Activated CD4-positive, alpha-beta T cell treated with anti-CD3 and anti-CD28 coated beads, Interleukin-2, amount 10 ng/mL, durations not matched to agents 24 days and 14 days (primary cell): ENCODE results near the gene SIK2. TPM values are rescaled to one million over a fixed set of nuclear protein-coding genes. Genes with fewer than 3 reads are reported as not detected.

Experiments used
- DNase-seq: peaks from one replicate; pipeline ENCODE4 v3.0.0; 2022
- H3K27ac Mint-ChIP-seq: one replicate; pipeline ENCODE4 v1.8.0; 2022; ENCODE audit warnings: mild to moderate bottlenecking, mixed read lengths
- H3K27me3 Mint-ChIP-seq: one replicate; pipeline ENCODE4 v1.8.0; 2022; ENCODE audit warnings: mixed read lengths
- H3K36me3 Mint-ChIP-seq: one replicate; pipeline ENCODE4 v1.8.0; 2022; ENCODE audit warnings: low read depth, mild to moderate bottlenecking, mixed read lengths
- H3K4me1 Mint-ChIP-seq: one replicate; pipeline ENCODE4 v1.8.0; 2021; ENCODE audit warnings: mixed read lengths
- H3K4me3 Mint-ChIP-seq: one replicate; pipeline ENCODE4 v1.8.0; 2022; ENCODE audit warnings: mild to moderate bottlenecking, moderate library complexity, mixed read lengths
- H3K9me3 Mint-ChIP-seq: one replicate; pipeline ENCODE4 v1.8.0; 2021; ENCODE audit warnings: mixed read lengths
- intact Hi-C: fragments of 100-400 bp; cut with micrococcal nuclease; formaldehyde crosslinking; loops from one replicate; pipeline ENCODE4 v1.15.1; 2023
- total RNA-seq: library from RNA; stranded (reverse); gene quantifications from 2 replicates; pipeline ENCODE4 v1.2.3, GENCODE V29; 2022

The SIK2 gene
- total RNA-seq, 1 donor from 2014 or later: 8.2 TPM

DNA sequence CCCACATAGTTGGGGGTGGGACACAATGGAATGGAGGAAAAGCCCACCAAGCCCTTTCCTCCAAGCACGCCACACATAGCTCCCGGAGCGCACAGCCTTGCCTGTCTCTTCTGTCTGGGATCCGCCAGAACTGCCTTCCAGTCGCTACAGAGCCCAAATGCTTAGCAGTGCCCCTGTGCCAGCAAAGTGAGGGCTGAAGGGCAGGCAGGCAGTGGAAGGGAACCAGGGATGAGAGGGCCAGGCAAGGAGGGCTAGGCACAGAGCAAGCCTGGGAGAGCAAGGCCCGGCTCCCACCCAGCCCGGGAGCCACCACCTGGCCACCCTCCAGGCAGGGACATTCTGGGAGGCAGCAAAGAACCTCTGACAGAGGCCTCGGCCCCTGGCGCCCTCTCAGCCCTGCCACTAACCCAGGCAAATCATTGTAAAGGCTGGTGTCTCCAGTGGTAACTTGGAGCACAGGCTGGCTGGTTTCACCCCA, 131.4 kb downstream of the SIK2 start:
- no peaks in the 10 kb centered on the region for H3K9me3 Mint-ChIP-seq

DNA sequence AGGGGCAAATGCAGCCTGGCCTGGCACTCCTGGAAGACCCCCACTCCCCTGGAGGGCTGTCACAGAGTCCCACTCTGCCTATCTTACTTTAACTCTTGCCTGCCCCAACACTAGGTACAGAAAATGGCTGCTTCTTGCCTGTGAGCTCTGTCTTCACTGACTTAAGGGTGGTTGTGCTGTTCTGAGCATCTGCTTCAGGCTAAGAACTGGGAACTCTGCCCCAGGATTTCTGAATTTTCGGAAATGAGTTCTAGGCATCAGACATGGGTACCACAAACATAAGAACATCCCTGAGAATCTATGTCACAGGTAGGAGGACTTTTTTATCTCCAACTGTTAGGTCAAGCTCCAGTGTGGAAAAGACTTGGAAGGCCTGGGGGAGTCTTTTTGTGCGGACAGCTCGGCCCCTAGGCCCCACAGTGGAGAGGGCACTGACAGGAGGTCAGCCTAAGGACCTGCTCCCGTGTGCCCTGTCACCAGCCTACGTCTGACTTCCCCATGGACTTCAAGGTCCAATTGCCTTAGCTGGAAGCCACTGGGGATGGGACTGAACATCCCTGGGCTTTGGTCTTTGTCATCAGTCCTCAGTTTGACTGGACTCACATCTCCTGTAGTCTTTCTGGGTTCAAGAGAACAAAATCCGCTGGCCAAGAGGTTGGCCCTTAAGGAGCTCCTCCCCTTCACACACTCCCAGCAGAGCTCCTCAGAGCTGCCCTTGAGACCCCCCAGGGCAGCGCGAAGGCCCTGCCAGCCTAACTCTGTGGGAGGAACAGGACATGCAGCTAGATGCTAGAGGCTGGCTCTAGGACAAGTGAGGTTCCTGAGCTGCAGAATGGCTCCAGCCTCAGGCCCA, 132.1 kb downstream of the SIK2 start:
- intact Hi-C loops: no loop called here
- no peaks in the 10 kb centered on the region for H3K27me3 Mint-ChIP-seq
- peaks cover 5% of the 10 kb centered on the region for H3K36me3 Mint-ChIP-seq
- no peaks in the 10 kb centered on the region for H3K4me1 Mint-ChIP-seq
- no peak for DNase-seq
- H3K9me3 Mint-ChIP-seq: no peaks in the 10 kb centered on the region
- no peak overlapping the region for H3K27ac Mint-ChIP-seq
- no peak overlapping the region for H3K4me3 Mint-ChIP-seq

More for the DNA sequence above, 131.4 kb downstream of the SIK2 start:
- Mint-ChIP-seq H3K4me3 (no peak overlapping the region), H3K36me3 (peaks cover 2% of the 10 kb centered on the region), H3K27me3 (no peaks in the 10 kb centered on the region), H3K27ac (no peak overlapping the region), H3K4me1 (no peaks in the 10 kb centered on the region)
- intact Hi-C loops: no loop called here
- no peak for DNase-seq

DNA sequence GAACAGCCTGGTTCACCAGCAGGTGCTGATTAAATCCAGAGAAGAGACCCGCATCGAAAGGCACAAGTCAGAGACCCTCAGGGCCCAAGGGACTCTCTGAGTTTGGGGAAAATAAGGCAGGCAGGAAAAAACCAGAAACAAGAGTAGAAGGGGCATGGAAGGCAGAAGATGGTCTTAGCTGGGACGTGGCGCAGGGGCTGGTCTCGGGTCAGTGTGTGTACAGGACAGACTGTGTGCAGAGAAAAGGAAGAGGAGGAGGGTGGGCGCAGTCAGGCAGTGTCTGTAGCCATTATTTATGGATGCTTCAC, 132.7 kb downstream of the SIK2 start:
- Mint-ChIP-seq H3K4me3 (no peak overlapping the region), H3K4me1 (peaks cover under 1% of the 10 kb centered on the region), H3K27ac (no peak overlapping the region), H3K36me3 (peaks cover 6% of the 10 kb centered on the region), H3K27me3 (no peaks in the 10 kb centered on the region), H3K9me3 (no peaks in the 10 kb centered on the region)
- no peak for DNase-seq
- intact Hi-C loops: no loop called here

DNA sequence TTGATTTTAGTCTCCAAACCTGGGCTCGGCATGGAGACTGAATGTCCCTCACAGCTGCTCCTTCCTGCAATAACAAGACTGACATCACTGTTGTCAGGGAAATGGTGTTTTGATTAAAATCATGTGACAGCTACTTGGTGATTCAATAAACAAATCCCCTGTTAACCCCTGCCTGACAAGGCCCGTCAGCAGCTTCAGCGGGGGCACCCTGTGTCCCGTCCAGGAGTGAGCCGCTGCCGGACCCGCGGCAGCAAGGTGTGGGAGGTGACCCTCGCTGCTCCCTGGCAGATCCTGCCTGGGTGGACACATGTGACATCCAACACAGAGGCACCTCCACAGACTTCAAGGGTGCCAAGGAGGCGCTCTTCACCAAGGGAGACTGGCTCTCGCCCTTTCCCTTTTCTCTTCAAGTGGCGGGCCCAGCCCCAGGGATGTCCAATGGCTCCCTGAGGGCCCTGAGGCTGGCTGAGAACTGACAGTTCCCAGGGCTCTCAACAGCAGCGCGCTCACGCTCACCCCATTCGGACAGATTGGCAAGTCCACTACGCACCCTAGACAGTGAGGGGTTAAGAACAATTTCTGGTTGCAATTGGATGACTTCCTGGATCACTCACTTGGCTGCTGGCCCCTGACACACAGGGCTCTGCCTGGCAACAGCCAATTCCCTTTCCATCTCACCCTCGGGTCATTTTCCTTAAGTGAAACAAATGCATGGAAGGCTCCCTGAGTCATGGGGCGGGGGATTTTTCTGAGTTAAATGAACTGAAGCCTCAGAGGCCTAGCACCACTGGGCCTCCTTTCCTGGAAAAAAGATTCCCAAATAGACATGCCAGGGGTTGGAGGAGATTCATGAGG, 133.2 kb downstream of the SIK2 start:
- no peaks in the 10 kb centered on the region for H3K27me3 Mint-ChIP-seq
- H3K27ac Mint-ChIP-seq: peak overlapping the region; percentile 15
- no peak for DNase-seq
- no peak overlapping the region for H3K4me3 Mint-ChIP-seq
- H3K4me1 Mint-ChIP-seq: peaks cover 1% of the 10 kb centered on the region
- H3K36me3 Mint-ChIP-seq: peaks cover 8% of the 10 kb centered on the region
- no peaks in the 10 kb centered on the region for H3K9me3 Mint-ChIP-seq
- intact Hi-C loops: no loop called here

DNA sequence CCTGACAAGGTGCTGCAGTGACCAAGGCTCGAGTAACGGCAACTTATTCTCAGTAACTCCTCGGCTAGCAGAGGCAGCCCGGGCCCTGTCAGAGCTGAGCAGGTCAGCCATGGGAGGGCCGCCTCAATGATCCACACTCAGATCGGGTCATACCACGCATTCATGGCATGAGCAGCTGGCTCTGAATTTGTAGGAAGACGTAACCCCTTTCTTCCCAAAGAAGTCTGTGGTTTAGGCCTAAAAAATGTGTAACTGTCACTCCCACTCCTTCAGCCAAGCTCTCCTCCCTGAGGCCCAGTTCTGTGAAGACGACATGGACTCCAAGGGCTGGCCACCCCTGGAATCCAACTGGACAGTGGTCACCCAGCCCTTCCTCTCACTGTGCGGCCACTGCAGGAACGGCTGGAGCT, 133.9 kb downstream of the SIK2 start:
- peaks cover 1% of the 10 kb centered on the region for H3K4me1 Mint-ChIP-seq
- no peak overlapping the region for H3K27ac Mint-ChIP-seq
- H3K4me3 Mint-ChIP-seq: no peak overlapping the region
- DNase-seq: no peak
- H3K36me3 Mint-ChIP-seq: peaks cover 15% of the 10 kb centered on the region
- intact Hi-C loops: no loop called here
- H3K27me3 Mint-ChIP-seq: no peaks in the 10 kb centered on the region
- no peaks in the 10 kb centered on the region for H3K9me3 Mint-ChIP-seq

DNA sequence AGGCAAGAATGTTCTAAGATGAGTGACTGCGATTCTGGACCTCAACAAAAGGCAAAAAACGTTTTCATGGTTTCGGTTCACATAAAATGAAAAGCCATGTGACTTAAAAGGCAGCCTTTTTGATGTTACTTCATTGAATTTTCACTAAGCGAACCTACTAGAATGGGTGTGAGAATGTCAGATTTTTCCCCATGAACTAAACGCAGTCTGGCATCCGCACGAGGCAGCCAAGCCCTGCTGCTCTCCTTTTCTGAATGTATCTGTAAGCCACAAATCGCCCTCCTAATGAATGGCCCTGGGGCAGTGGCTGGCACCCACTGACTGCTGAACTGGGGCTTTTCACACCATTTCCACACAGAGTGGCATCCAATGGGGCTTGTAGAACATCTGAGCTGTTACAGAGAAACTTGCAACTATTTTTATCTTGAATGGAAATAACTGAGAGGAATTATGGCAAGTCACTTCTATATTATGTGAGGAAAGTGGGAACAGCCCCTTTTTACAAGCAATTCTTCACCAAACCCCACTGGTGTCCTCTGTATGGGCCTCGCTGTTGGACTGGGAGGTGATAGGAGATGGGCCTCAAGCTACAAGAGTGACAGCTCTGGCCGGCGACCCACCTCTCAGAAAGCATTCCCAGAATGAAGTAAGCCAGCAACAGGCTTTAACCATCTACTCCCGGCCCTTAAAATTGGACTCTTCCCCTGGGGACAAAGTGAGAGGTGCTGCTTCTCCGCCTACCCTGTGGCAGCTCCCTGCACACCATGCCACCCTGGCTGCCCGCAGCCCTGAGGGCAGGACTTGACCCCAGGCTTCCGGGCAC, 134.6 kb downstream of the SIK2 start:
- Mint-ChIP-seq H3K27me3 (no peaks in the 10 kb centered on the region), H3K36me3 (peaks cover 21% of the 10 kb centered on the region), H3K4me3 (no peak overlapping the region), H3K4me1 (peaks cover 1% of the 10 kb centered on the region), H3K9me3 (no peaks in the 10 kb centered on the region), H3K27ac (no peak overlapping the region)
- intact Hi-C loops: no loop called here
- DNase-seq: no peak

DNA sequence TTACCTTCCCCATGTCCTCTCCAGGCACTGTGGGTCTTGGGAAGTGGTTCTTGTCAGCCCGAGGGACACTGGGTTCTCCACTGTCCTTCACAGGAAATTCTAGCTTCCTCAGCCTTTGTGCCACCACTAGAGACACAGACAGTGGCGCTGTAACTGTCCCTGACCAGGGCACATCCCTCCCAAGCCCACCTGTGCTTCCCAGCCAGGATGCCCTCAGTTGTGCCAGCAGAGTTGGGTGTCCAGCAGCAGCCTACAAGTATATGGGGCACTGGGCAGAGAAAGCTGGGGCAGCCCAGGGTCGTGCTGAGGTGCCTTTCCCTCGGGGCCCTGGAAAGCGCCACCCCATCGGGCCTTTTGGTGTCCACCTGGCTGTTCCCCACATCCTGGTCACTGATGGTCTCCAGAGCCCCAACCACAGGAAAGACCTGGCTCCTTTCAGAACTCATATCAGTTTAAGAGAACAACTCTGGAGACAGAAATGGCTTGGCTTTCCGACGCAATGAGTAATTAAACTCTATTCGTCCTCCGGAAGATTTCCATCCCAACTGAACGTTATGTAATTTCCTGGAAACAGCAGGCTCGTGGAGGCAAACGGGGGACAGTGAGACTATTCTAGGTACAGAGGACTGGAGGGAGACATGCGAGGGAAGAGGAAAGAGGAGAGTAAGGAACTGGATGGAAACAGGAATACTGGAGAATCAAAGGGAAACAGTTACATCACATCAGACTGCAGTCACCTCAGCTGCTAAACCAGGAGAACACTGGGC, 135.4 kb downstream of the SIK2 start:
- no peak overlapping the region for H3K4me3 Mint-ChIP-seq
- no peaks in the 10 kb centered on the region for H3K27me3 Mint-ChIP-seq
- no peak overlapping the region for H3K27ac Mint-ChIP-seq

DNA sequence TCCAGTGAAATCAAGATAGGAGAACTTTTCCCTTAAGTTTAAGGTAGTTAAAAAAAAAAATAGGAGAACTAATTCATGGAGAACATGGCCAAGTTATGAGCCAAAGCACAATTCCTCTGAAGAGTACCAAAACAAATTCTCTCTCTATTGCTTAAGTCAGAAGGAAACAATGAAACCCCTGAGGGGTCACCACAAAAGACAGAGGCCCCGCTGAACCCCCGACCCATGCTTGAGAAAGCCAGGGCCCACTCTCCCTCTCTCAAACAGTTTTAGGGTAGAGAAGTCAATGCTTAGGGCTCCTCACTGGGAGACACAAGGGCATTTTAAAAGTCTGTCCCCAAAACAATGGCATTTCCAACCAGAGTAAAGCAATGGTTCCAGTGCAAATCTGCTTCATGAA, 137.1 kb downstream of the SIK2 start:
- H3K4me1 Mint-ChIP-seq: peaks cover 1% of the 10 kb centered on the region
- H3K27ac Mint-ChIP-seq: no peak overlapping the region
- no peak for DNase-seq
- no peaks in the 10 kb centered on the region for H3K9me3 Mint-ChIP-seq
- H3K4me3 Mint-ChIP-seq: no peak overlapping the region
- H3K27me3 Mint-ChIP-seq: no peaks in the 10 kb centered on the region
- intact Hi-C loops: no loop called here
- peaks cover 36% of the 10 kb centered on the region for H3K36me3 Mint-ChIP-seq

More for the DNA sequence above, 135.4 kb downstream of the SIK2 start:
- peaks cover 1% of the 10 kb centered on the region for H3K4me1 Mint-ChIP-seq
- H3K9me3 Mint-ChIP-seq: no peaks in the 10 kb centered on the region
- DNase-seq: no peak
- H3K36me3 Mint-ChIP-seq: peaks cover 25% of the 10 kb centered on the region
- intact Hi-C loops: no loop called here

DNA sequence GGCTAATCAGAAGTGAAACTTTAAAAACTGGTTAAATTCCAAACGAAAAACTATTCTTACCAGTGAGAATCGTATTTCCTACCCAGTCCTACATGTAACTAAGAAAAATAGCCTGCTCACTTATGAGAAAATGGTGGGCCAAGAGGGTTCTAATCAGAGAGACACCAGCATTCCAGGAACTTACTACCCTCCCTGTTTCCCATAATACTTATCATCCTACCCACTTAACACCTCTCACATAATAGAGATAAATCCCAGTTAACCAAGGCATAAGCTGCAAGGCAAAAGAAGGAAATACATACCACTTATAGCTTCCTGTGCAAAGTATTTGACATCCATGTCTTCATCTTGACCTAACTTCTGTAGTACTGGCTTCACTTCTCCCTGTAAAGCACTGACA, 139.5 kb downstream of the SIK2 start:
- Mint-ChIP-seq H3K36me3 (peaks cover 54% of the 10 kb centered on the region), H3K4me1 (peaks cover 1% of the 10 kb centered on the region), H3K4me3 (no peak overlapping the region), H3K27me3 (no peaks in the 10 kb centered on the region), H3K27ac (no peak overlapping the region), H3K9me3 (no peaks in the 10 kb centered on the region)
- no peak for DNase-seq
- intact Hi-C loops: no loop called here

DNA sequence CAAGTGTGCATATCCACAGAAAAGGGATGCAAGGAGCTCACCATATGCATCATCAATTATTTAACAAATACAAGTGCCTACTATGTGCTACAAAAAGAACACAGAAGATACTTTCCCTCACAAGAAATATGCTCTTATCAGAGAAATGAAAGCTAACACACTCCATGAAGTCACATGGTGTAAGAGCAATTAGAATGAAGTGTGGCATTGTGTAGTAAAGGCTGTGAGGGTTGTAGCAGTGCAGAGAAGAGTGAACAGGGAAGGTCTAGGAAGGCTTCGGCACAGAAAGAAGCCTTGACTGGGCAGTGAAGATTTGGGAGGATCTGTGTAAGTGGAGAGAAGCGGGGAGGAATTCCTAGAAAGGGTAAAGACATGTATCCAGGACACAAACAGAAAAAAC, 141.5 kb downstream of the SIK2 start:
- Mint-ChIP-seq H3K4me3 (no peak overlapping the region), H3K27me3 (no peaks in the 10 kb centered on the region), H3K4me1 (peaks cover 1% of the 10 kb centered on the region), H3K27ac (no peak overlapping the region), H3K9me3 (no peaks in the 10 kb centered on the region), H3K36me3 (peaks cover 64% of the 10 kb centered on the region)
- DNase-seq: no peak
- intact Hi-C loops: no loop called here

DNA sequence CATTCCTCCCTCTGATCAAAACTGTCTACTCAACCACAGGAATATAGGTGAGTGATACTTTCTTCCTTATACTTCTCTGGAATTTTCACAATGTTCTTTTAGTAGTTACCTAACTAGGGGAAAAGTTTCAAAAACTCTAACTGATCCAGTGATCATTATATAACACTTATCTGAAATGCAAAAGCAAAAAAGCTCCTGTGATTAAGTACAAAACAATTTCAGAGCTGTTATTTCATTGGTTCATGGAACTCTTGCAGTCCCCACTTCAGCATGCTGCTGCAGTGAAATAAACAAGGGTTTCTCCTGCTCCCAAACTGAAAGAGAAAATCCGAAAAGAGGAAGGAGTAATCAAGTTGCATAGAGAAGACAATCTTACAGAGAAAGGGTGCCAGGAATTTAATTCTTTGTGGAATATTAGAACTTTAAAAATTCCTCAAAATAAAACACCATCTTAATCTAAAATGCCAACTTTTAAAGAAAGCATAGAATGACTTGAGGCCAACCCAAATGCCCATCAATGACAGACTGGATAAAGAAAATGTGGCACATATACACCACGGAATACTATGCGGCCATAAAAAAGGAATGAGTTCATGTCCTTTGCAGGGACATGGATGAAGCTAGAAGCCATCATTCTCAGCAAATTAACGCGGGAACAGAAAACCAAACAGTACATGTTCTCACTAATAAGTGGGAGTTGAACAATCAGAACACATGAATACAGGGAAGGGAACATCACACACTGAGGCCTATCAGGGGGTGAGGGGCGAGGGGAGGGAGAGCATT, 143.7 kb downstream of the SIK2 start:
- Mint-ChIP-seq H3K27ac (no peak overlapping the region), H3K4me1 (no peaks in the 10 kb centered on the region), H3K27me3 (no peaks in the 10 kb centered on the region), H3K36me3 (peaks cover 66% of the 10 kb centered on the region), H3K9me3 (no peaks in the 10 kb centered on the region), H3K4me3 (no peak overlapping the region)
- DNase-seq: no peak
- intact Hi-C loops: no loop called here

DNA sequence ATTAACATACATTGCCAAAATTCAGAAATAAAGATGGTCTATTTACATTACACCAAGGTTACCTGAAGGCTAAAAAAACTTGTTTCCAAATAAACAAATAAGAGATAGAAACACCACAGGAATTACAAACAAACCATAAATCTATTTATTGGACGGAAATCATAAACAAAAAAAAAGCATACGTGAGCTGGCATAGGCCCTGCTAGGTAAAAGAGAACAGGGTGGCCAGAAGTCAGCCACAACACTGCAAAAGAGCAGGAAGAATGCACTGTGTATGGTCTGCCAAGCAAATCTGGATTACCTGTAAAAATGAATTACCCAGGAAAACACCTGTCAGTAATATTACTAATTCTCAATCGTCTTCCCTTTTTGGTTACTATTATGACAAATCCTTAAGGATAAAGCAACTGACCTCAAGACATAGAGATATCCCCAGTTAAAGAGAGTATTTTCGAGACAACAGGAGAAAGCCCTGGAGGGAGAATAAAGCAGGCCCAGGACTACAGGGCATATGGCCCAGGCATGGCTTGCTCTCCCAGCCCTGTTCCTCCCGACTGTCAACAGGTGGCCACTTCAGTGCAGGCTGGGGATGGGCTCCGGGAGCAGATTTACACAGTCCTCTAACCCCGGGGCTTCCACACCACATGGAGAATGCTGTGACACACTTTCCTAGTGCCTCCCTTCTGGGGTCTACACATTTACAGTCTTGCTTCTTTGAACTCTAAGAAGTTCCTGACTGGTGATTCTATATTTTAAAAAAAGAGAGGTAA, 146.0 kb downstream of the SIK2 start:
- Mint-ChIP-seq H3K4me1 (no peaks in the 10 kb centered on the region), H3K27me3 (no peaks in the 10 kb centered on the region), H3K4me3 (no peak overlapping the region), H3K36me3 (peaks cover 59% of the 10 kb centered on the region), H3K9me3 (no peaks in the 10 kb centered on the region), H3K27ac (no peak overlapping the region)
- intact Hi-C loops: no loop called here
- no peak for DNase-seq
